ENCODE measurements around the gene PHOSPHO1.
A peak's percentile ranks its signal among the peaks of the same experiment; 100 is the strongest.
"Not testable (repeated sequence)": the region's sequence is repeated elsewhere in the genome, so short reads cannot be mapped to it uniquely, and the experiment has no call there.

Gene PHOSPHO1

GRCh38 chr17:49230636-49231562 is at the start of gene PHOSPHO1:
Gene PHOSPHO1 (minus strand): TSS chr17:49230787. CDS start chr17:49226691, 4,096 bp downstream.
- peak; percentile 45 for DNase-seq

GRCh38 chr17:49280061-49280460 is 49.5 kb upstream of the PHOSPHO1 start:
- no peak for DNase-seq

GRCh38 chr17:49279263-49280015 is 48.9 kb upstream of the PHOSPHO1 start:
- not testable (repeated sequence) for DNase-seq

- no peak for DNase-seq
Observed at GRCh38 chr17:49278076-49278475, 47.5 kb upstream of the PHOSPHO1 start.

GRCh38 chr17:49277638-49278037 is 47.1 kb upstream of the PHOSPHO1 start:
- no peak for DNase-seq

- DNase-seq: not testable (repeated sequence)
Observed at GRCh38 chr17:49275981-49276380, 45.4 kb upstream of the PHOSPHO1 start.

- no peak for DNase-seq
Observed at GRCh38 chr17:49269356-49269755, 38.8 kb upstream of the PHOSPHO1 start.

- no peak for DNase-seq
Observed at GRCh38 chr17:49267912-49268311, 37.3 kb upstream of the PHOSPHO1 start.

- no peak for DNase-seq
Observed at GRCh38 chr17:49266233-49266632, 35.6 kb upstream of the PHOSPHO1 start.

GRCh38 chr17:49261540-49261939 is 31.0 kb upstream of the PHOSPHO1 start:
- not testable (repeated sequence) for DNase-seq

- no peak for DNase-seq
Observed at GRCh38 chr17:49260817-49261291, 30.3 kb upstream of the PHOSPHO1 start.

- no peak for DNase-seq
Observed at GRCh38 chr17:49260011-49260816, 29.6 kb upstream of the PHOSPHO1 start.

GRCh38 chr17:49259663-49260010 is 29.1 kb upstream of the PHOSPHO1 start:
- no peak for DNase-seq

- no peak for DNase-seq
Observed at GRCh38 chr17:49258394-49258793, 27.8 kb upstream of the PHOSPHO1 start.

- DNase-seq: no peak
Observed at GRCh38 chr17:49255125-49255524, 24.5 kb upstream of the PHOSPHO1 start.

- DNase-seq: no peak
Observed at GRCh38 chr17:49254066-49254465, 23.5 kb upstream of the PHOSPHO1 start.

- DNase-seq: no peak
Observed at GRCh38 chr17:49252148-49252695, 21.6 kb upstream of the PHOSPHO1 start.

GRCh38 chr17:49249890-49250522 is 19.4 kb upstream of the PHOSPHO1 start:
- DNase-seq: no peak

GRCh38 chr17:49249292-49249794 is 18.8 kb upstream of the PHOSPHO1 start:
- DNase-seq: no peak

- no peak for DNase-seq
Observed at GRCh38 chr17:49247944-49248343, 17.4 kb upstream of the PHOSPHO1 start.

- DNase-seq: no peak
Observed at GRCh38 chr17:49244839-49245238, 14.3 kb upstream of the PHOSPHO1 start.

GRCh38 chr17:49242813-49243212 is 12.2 kb upstream of the PHOSPHO1 start:
- DNase-seq: no peak

Data from NCI-H1694 (cell line).